H1 (cell line): Measurements from ENCODE around the gene ACKR3. TPM values are rescaled to one million over a fixed set of nuclear protein-coding genes. Genes with fewer than 3 reads are reported as not detected.

Source experiments
- CTCF ChIA-PET: fragments of 300-600 bp; sonication (Branson Sonifier 250); formaldehyde crosslinking; loops from one replicate; lab custom pipeline; 2021; ENCODE audit not compliant: partially characterized antibody; lab: Charles Lee
- POLR2A ChIA-PET: fragments of 300-600 bp; sonication (Branson Sonifier 250); formaldehyde crosslinking; loops from one replicate; lab custom pipeline; 2021; ENCODE audit warnings: inconsistent platforms; ENCODE audit not compliant: partially characterized antibody; lab: Charles Lee
- DNase-seq, 2 experiments: peaks; one replicate each; pipeline versions ENCODE4 v3.0.0 to v3.0.0-alpha.2; 2010 to 2022; ENCODE audit warnings: low spot score in 2 of 2, low read depth in 1 of 2, mixed read lengths in 1 of 2
- FAIRE-seq: peaks from 2 replicates; lab custom pipeline; 2011; peaks lifted over from hg19 to GRCh38; lab: Jason Lieb, UNC
- H2AFZ ChIP-seq: 2 replicates; pipeline ENCODE4 v1.8.1; 2012; ENCODE audit warnings: low read length, inconsistent platforms
- H2AK5ac ChIP-seq: 2 replicates; pipeline ENCODE4 v1.6.1; 2013; ENCODE audit warnings: low read depth, low read length
- H2BK120ac ChIP-seq: replicated peaks from 2 replicates; pipeline ENCODE3; 2013; ENCODE audit warnings: low read depth, low read length, inconsistent platforms
- H2BK12ac ChIP-seq: 2 replicates; pipeline ENCODE4 v1.6.1; 2013; ENCODE audit warnings: low read depth, low read length
- H2BK15ac ChIP-seq: 2 replicates; pipeline ENCODE4 v1.6.1; 2013; ENCODE audit warnings: low read length
- H2BK20ac ChIP-seq: 2 replicates; pipeline ENCODE4 v1.6.1; 2013; ENCODE audit warnings: low read length
- H2BK5ac ChIP-seq: 2 replicates; pipeline ENCODE4 v1.6.1; 2013; ENCODE audit warnings: low read depth, low read length
- H3K14ac ChIP-seq: 2 replicates; pipeline ENCODE4 v1.6.1; 2013; ENCODE audit warnings: inconsistent platforms; ENCODE audit not compliant: insufficient read length
- H3K18ac ChIP-seq: 2 replicates; pipeline ENCODE4 v1.6.1; 2013; ENCODE audit warnings: low read length; ENCODE audit errors: extremely low read depth
- H3K23ac ChIP-seq: 2 replicates; pipeline ENCODE4 v1.6.1; 2013; ENCODE audit warnings: inconsistent platforms; ENCODE audit not compliant: insufficient read length
- H3K23me2 ChIP-seq: 2 replicates; pipeline ENCODE4 v1.6.1; 2013; ENCODE audit warnings: low read depth, low read length
- H3K27ac ChIP-seq: 2 replicates; pipeline ENCODE4 v1.6.1; 2011; ENCODE audit warnings: low read depth, low read length, inconsistent platforms
- H3K27me3 ChIP-seq, 4 experiments: replicated peaks in 1 of 4; 1 replicate in 1 of 4; 2 replicates in 3 of 4; pipeline versions ENCODE4 v1.6.1 to v1.8.1; 2011 to 2013; ENCODE audit warnings: low read length in 3 of 4, mild to moderate bottlenecking in 3 of 4, inconsistent platforms in 2 of 4, mixed read lengths in 2 of 4, moderate library complexity in 1 of 4; ENCODE audit not compliant: control insufficient read depth in 3 of 4, insufficient read depth in 3 of 4; ENCODE audit errors: extremely low read depth in 1 of 4
- H3K36me3 ChIP-seq, 4 experiments: 2 replicates each; pipeline versions ENCODE4 v1.6.1 to v1.8.1; 2011 to 2013; ENCODE audit warnings: mild to moderate bottlenecking in 4 of 4, low read length in 3 of 4, moderate library complexity in 2 of 4, control low read depth in 1 of 4, inconsistent platforms in 1 of 4; ENCODE audit not compliant: insufficient read depth in 4 of 4, control insufficient read depth in 2 of 4
- H3K4ac ChIP-seq: replicated peaks from 2 replicates; pipeline ENCODE3; 2013; ENCODE audit warnings: low read length, low read depth, mixed read lengths, inconsistent platforms; ENCODE audit not compliant: insufficient read length
- H3K4me1 ChIP-seq, 4 experiments: replicated peaks in 1 of 4; 1 replicate in 1 of 4; 2 replicates in 3 of 4; pipeline versions ENCODE4 v1.6.1 to v1.8.1; 2011 to 2013; ENCODE audit warnings: low read length in 3 of 4, inconsistent platforms in 2 of 4, mixed read lengths in 1 of 4; ENCODE audit not compliant: insufficient read depth in 4 of 4, control insufficient read depth in 3 of 4
- H3K4me2 ChIP-seq, 2 experiments: 2 replicates each; pipeline versions ENCODE4 v1.6.1 to v1.8.1; 2011 to 2013; ENCODE audit warnings: low read depth in 2 of 2, low read length in 2 of 2, control low read depth in 1 of 2, inconsistent platforms in 1 of 2, mild to moderate bottlenecking in 1 of 2; ENCODE audit not compliant: insufficient read depth in 1 of 2
- H3K4me3 ChIP-seq, 4 experiments: fragments of 200-600, 300-600 bp in 1 of 4; sonication (generic), shearing (Covaris generic), sonication (Bioruptor Twin) in 1 of 4; 2 replicates each; pipeline versions ENCODE4 v1.5.1 to v1.8.1; 2011 to 2016; ENCODE audit warnings: low read length in 4 of 4, low read depth in 3 of 4, control low read depth in 2 of 4, inconsistent platforms in 2 of 4, mild to moderate bottlenecking in 2 of 4, mixed read lengths in 1 of 4, moderate library complexity in 1 of 4; ENCODE audit not compliant: insufficient read depth in 2 of 4; ENCODE audit errors: extremely low read depth in 1 of 4
- H3K56ac ChIP-seq: replicated peaks from 2 replicates; pipeline ENCODE3; 2013; ENCODE audit warnings: low read depth, mild to moderate bottlenecking, mixed read lengths, low read length, inconsistent platforms; ENCODE audit not compliant: insufficient read length
- H3K79me1 ChIP-seq: 2 replicates; pipeline ENCODE4 v1.6.1; 2013; ENCODE audit warnings: low read depth, low read length, control low read depth
- H3K79me2 ChIP-seq, 2 experiments: 2 replicates each; pipeline versions ENCODE4 v1.6.1 to v1.8.1; 2012 to 2013; ENCODE audit warnings: low read length in 2 of 2, mild to moderate bottlenecking in 2 of 2, inconsistent platforms in 1 of 2; ENCODE audit not compliant: insufficient read depth in 2 of 2, control insufficient read depth in 1 of 2
- H3K9ac ChIP-seq, 4 experiments: replicated peaks in 1 of 4; 1 replicate in 1 of 4; 2 replicates in 3 of 4; pipeline versions ENCODE4 v1.6.1 to v1.8.1; 2011 to 2013; ENCODE audit warnings: low read depth in 3 of 4, low read length in 3 of 4, control low read depth in 2 of 4, mild to moderate bottlenecking in 2 of 4, moderate library complexity in 2 of 4, inconsistent platforms in 1 of 4; ENCODE audit errors: extremely low read depth in 1 of 4
- H3K9me3 ChIP-seq, 2 experiments: 2 replicates each; pipeline versions ENCODE4 v1.6.1 to v1.8.1; 2012 to 2013; ENCODE audit warnings: mild to moderate bottlenecking in 2 of 2, moderate library complexity in 2 of 2, control low read depth in 1 of 2, inconsistent platforms in 1 of 2, low read depth in 1 of 2, low read length in 1 of 2, mixed read lengths in 1 of 2; ENCODE audit not compliant: insufficient read depth in 2 of 2
- H4K20me1 ChIP-seq, 2 experiments: replicated peaks in 1 of 2; 2 replicates each; pipeline versions ENCODE3 to v1.8.1; 2011 to 2013; ENCODE audit warnings: inconsistent platforms in 2 of 2, low read length in 2 of 2, mild to moderate bottlenecking in 1 of 2; ENCODE audit not compliant: insufficient read depth in 2 of 2, control insufficient read depth in 1 of 2
- H4K5ac ChIP-seq: 2 replicates; pipeline ENCODE4 v1.6.1; 2013; ENCODE audit warnings: low read length, low read depth, mixed read lengths, inconsistent platforms; ENCODE audit not compliant: insufficient read length
- H4K8ac ChIP-seq: 2 replicates; pipeline ENCODE4 v1.8.0; 2013; ENCODE audit warnings: mild to moderate bottlenecking, moderate library complexity, low read length, inconsistent platforms; ENCODE audit not compliant: insufficient read depth; ENCODE audit errors: extremely low read depth
- H4K91ac ChIP-seq: replicated peaks from 2 replicates; pipeline ENCODE3; 2013; ENCODE audit warnings: low read length, mixed read lengths, inconsistent platforms; ENCODE audit not compliant: insufficient read length
- BRCA1 ChIP-seq: IDR thresholded peaks from 2 replicates; pipeline ENCODE4 v1.6.1; 2012; ENCODE audit warnings: low read depth, low read length, improper control_type of control experiment
- SP1 ChIP-seq: IDR thresholded peaks from 2 replicates; pipeline ENCODE4 v1.6.1; 2011; ENCODE audit warnings: low read depth, low read length
- WGBS, 2 experiments: shearing (Covaris generic) in 1 of 2; methylation state at CpG; one replicate each; pipeline versions ENCODE4 v1.1.6 to v1.1.7; 2013 to 2015; ENCODE audit warnings: low lambda C conversion rate in 2 of 2, mixed read lengths in 2 of 2, inconsistent platforms in 1 of 2, low coverage in 1 of 2, missing lambda C conversion rate in 1 of 2; ENCODE audit not compliant: insufficient replicate concordance in 2 of 2, insufficient coverage in 1 of 2, insufficient read length in 1 of 2; ENCODE audit errors: extremely low coverage in 1 of 2, missing lambda C conversion rate in 1 of 2; 5-methylcytosine and 5-hydroxymethylcytosine counted together
- polyA plus RNA-seq, 7 experiments: library from polyadenylated mRNA; depleted of rRNA in 3 of 7; stranded (reverse) in 5 of 7; unstranded in 2 of 7; fragments of >200 nt in 5 of 7; fragments of 200-250 nt in 2 of 7; gene quantifications; 1 replicate in 5 of 7; 2 replicates in 1 of 7; 4 replicates in 1 of 7; pipeline versions ENCODE4 v1.2.1 to v1.2.3, GENCODE V29; 2011 to 2013; ENCODE audit warnings: missing spikeins in 2 of 7, mixed read lengths in 2 of 7
- total RNA-seq: library from RNA; stranded (reverse); fragmentation: NEBNext Ultra II Directional; extraction: Animal tissue kit (Norgen Biotek cat#: 25700); gene quantifications from 2 replicates; pipeline ENCODE4 v1.2.1, GENCODE V29; 2021

The ACKR3 gene
- total and polyA plus RNA-seq, 2 of the 8 experiments (the other 6 are each of a cell fraction or from before 2014, with no cell fraction given) = 1.4 to 24.4 TPM

DNA sequence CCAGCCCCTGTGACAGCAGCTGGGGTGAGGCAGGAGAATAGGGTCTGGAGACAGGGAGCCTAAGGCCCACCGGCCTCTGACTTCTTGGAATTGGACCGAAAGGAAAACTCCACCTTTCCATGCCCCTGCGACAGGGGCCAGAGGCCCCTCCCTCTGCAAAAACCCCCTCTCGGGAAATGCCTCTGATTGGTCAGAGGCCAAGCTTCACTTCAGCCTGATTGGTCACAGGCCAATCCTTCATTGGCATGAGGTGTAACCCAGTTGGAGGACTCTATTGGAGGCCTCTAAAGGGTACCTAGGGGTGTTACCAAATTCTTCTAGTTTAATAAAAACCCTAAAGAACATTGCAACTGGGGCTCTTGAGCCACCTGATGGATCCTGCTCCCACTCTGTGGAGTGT is 5.7 kb upstream of the ACKR3 start:
- Histone ChIP-seq H4K8ac (no peak overlapping the region), H2AK5ac (no peak overlapping the region), H2BK5ac (no peak overlapping the region), H3K4me1 (peaks cover 0 to 8% (median 4%) of the 10 kb centered on the region in 4 experiments; a peak in 6 of 7 replicates), H3K9ac (no peak overlapping the region), H3K79me2 (no peaks in the 10 kb centered on the region), H3K56ac (no peak overlapping the region), H3K79me1 (no peaks in the 10 kb centered on the region), H2AFZ (no peak overlapping the region), H3K14ac (no peak overlapping the region), H3K4me3 (no peak overlapping the region), H3K27ac (no peak overlapping the region), H2BK12ac (0 out of 2 replicates have a peak overlapping the region, but pooled peaks have one; percentile 9), H3K23me2 (peaks cover 4% of the 10 kb centered on the region; the same call in 1 of the 2 replicates), H4K5ac (no peak overlapping the region), H4K91ac (no peak overlapping the region), H2BK120ac (no peak overlapping the region), H3K27me3 (peaks cover 9 to 31% (median 19%) of the 10 kb centered on the region in 4 experiments), H3K4ac (no peak overlapping the region), H3K23ac (no peak overlapping the region), H3K9me3 (no peaks in the 10 kb centered on the region), H2BK15ac (no peak overlapping the region), H3K4me2 (no peak overlapping the region), H3K18ac (no peak overlapping the region), H2BK20ac (no peak overlapping the region), H3K36me3 (no peaks in the 10 kb centered on the region), H4K20me1 (no peaks in the 10 kb centered on the region)
- 91% methylated on average over 4 of the region's 4 CpGs; no CpG with 5 or more reads in 1 of the 2 experiments for WGBS, 2 experiments
- DNase-seq (no peak), FAIRE-seq (no peak)
- TF ChIP-seq BRCA1 = no peak
- peak; percentile 54; the same call in 1 of the 2 replicates for TF ChIP-seq SP1
- ChIA-PET POLR2A (no interaction called here), CTCF (no interaction called here)
